Activated CD4-positive, alpha-beta T cell treated with anti-CD3 and anti-CD28 coated beads for 36 hours (primary cell): Measurements from ENCODE around the gene SPOCK1. TPM values are rescaled to one million over a fixed set of nuclear protein-coding genes. Genes with fewer than 3 reads are reported as not detected.

ENCODE experiments used
- ATAC-seq: fragments of 200-7000 bp; cut with Tn5 transposase; one replicate; pipeline ENCODE4 v1.10.0; 2021; ENCODE audit warnings: mild to moderate bottlenecking, moderate library complexity
- CTCF ChIA-PET: fragments of 350-600 bp; sonication (Branson Sonifier 250); formaldehyde crosslinking; loops from one replicate; lab custom pipeline; 2021; ENCODE audit warnings: antibody characterized with exemption; lab: Charles Lee
- POLR2A ChIA-PET: fragments of 350-600 bp; sonication (Branson Sonifier 250); formaldehyde crosslinking; loops from one replicate; lab custom pipeline; 2021; ENCODE audit warnings: antibody characterized with exemption, inconsistent platforms; lab: Charles Lee
- DNase-seq: peaks from one replicate; pipeline ENCODE4 v3.0.0-alpha.2; 2020
- H3K27ac Mint-ChIP-seq: one replicate; pipeline ENCODE4 v1.8.0; 2021; ENCODE audit warnings: mixed read lengths
- H3K27me3 Mint-ChIP-seq: one replicate; pipeline ENCODE4 v1.8.0; 2021; ENCODE audit warnings: mixed read lengths
- H3K36me3 Mint-ChIP-seq: one replicate; pipeline ENCODE4 v1.8.0; 2021; ENCODE audit warnings: low read depth, mixed read lengths
- H3K4me1 Mint-ChIP-seq: one replicate; pipeline ENCODE4 v1.8.0; 2021; ENCODE audit warnings: mixed read lengths
- H3K4me3 Mint-ChIP-seq: one replicate; pipeline ENCODE4 v1.8.0; 2021; ENCODE audit warnings: mild to moderate bottlenecking, moderate library complexity, mixed read lengths
- H3K9me3 Mint-ChIP-seq: one replicate; pipeline ENCODE4 v1.8.0; 2021; ENCODE audit warnings: low read depth, mixed read lengths
- intact Hi-C, 2 experiments: fragments of 100-400 bp; cut with DNase I in 1 of 2; cut with micrococcal nuclease in 1 of 2; formaldehyde crosslinking; loops; one replicate each; pipeline versions ENCODE4 v1.14.2 to v1.15.1; 2022 to 2024; cut with DNase I, micrococcal nuclease
- total RNA-seq, 2 experiments: library from RNA; stranded (reverse); gene quantifications; one replicate each; pipeline ENCODE4 v1.2.3, GENCODE V29; 2021

The SPOCK1 gene
- total RNA-seq, 2 experiments from 2014 or later = not detected

DNA sequence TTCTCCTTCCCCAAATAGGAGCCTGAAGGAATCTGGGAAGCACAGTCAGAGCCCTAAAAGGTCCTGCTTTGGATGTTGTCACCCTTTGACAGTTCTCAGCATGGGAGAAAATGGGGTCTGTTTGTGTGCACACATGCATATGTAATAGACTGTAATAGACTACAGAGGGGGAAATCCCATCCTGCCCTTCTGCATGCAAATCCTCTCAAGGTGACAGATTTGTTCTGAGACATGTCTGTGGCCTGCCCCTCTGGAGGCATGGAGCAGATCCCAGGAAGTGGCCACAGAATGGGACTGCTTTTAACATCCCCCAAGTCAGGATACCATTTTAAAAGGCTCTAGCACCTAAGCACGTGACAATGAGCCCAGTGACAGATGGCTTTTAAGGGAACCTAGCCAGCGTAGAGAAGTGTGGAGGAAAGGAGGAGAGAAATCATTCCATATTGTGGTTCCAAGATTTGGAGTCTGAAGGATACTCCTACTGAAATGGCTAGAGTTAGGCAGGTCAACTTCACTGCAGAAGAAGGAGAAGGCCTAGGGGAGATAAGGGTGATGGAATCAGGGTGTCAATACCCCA lies 483.5 kb downstream of the SPOCK1 start:
- ATAC-seq = no peak
- no peaks in the 10 kb centered on the region for H3K27me3 Mint-ChIP-seq
- no peaks in the 10 kb centered on the region for H3K9me3 Mint-ChIP-seq
- H3K4me1 Mint-ChIP-seq = no peaks in the 10 kb centered on the region
- H3K4me3 Mint-ChIP-seq = no peak overlapping the region
- H3K36me3 Mint-ChIP-seq = no peaks in the 10 kb centered on the region
- DNase-seq = no peak
- POLR2A ChIA-PET = no interaction called here
- intact Hi-C loops = no loop called here
- H3K27ac Mint-ChIP-seq = no peak overlapping the region
- CTCF ChIA-PET = interaction anchor here (0.6 kb wide), 1 partner anchor 58 kb away, joined by 3 read pairs; no protein-coding TSS in a partner anchor

DNA sequence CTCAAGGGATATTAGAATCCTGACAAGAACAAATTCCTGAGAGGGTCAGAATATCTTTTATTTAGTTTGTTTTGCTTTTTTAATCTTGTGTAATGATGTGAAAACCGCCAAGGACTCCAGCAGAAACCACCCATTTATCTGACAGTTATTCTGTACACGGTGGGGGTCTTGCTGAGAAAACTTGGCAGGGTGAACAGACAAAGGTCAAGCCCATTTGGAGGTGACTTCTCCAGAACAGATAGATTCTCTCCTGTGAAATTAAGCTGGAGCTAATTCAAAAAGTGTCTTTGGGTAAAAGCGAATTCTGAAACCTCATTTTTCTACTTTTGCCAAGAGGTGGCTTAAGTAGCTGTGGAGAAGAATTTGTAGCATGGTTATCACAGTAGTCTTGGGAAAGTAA lies 484.4 kb downstream of the SPOCK1 start:
- no peaks in the 10 kb centered on the region for H3K27me3 Mint-ChIP-seq
- H3K4me1 Mint-ChIP-seq = no peaks in the 10 kb centered on the region
- intact Hi-C loops = no loop called here
- DNase-seq (no peak), ATAC-seq (no peak)
- POLR2A ChIA-PET = no interaction called here
- H3K9me3 Mint-ChIP-seq = no peaks in the 10 kb centered on the region
- no peaks in the 10 kb centered on the region for H3K36me3 Mint-ChIP-seq
- no peak overlapping the region for H3K4me3 Mint-ChIP-seq
- CTCF ChIA-PET = no interaction called here
- no peak overlapping the region for H3K27ac Mint-ChIP-seq

DNA sequence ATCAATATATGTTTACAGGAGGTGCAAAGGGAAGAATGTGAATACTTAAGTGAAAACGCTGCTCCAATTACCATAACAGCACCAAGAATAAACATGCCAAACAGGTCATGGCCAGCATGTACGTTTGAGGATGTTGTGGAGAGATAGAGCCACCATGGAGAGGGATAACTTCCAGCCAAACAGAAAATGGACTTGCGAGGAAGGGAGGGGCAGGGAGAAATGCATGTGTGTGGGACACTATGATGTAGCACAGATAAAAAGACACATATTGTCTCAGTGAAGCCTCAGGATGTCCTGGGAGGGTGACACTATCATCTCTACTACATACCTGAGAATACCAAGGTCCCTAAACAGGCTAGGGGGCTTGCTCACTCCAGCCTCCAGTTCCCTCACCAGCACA lies 488.9 kb downstream of the SPOCK1 start:
- CTCF ChIA-PET = no interaction called here
- no peak for DNase-seq

GRCh38 chr5:137004279-137004678 lies 494.8 kb downstream of the SPOCK1 start:
- Mint-ChIP-seq H3K9me3 (peaks cover 3% of the 10 kb centered on the region), H3K27me3 (peaks cover 3% of the 10 kb centered on the region), H3K4me3 (no peak overlapping the region), H3K4me1 (no peaks in the 10 kb centered on the region), H3K36me3 (no peaks in the 10 kb centered on the region), H3K27ac (no peak overlapping the region)
- DNase-seq = no peak
- intact Hi-C loops = no loop called here
- ChIA-PET CTCF (no interaction called here), POLR2A (no interaction called here)
- ATAC-seq = no peak

More for the DNA sequence above, 488.9 kb downstream of the SPOCK1 start:
- Mint-ChIP-seq H3K4me1 (no peaks in the 10 kb centered on the region), H3K9me3 (peaks cover 3% of the 10 kb centered on the region), H3K27me3 (peaks cover 3% of the 10 kb centered on the region), H3K4me3 (no peak overlapping the region), H3K36me3 (no peaks in the 10 kb centered on the region), H3K27ac (no peak overlapping the region)
- POLR2A ChIA-PET = no interaction called here
- ATAC-seq = no peak
- intact Hi-C loops = no loop called here

GRCh38 chr5:137001026-137001569 lies 498.0 kb downstream of the SPOCK1 start:
- H3K27me3 Mint-ChIP-seq = peaks cover 3% of the 10 kb centered on the region
- H3K4me3 Mint-ChIP-seq = no peak overlapping the region
- ChIA-PET POLR2A (no interaction called here), CTCF (no interaction called here)
- H3K36me3 Mint-ChIP-seq = no peaks in the 10 kb centered on the region
- H3K9me3 Mint-ChIP-seq = peaks cover 7% of the 10 kb centered on the region
- DNase-seq = no peak
- ATAC-seq = no peak
- H3K4me1 Mint-ChIP-seq = no peaks in the 10 kb centered on the region
- intact Hi-C loops = no loop called here
- no peak overlapping the region for H3K27ac Mint-ChIP-seq

DNA sequence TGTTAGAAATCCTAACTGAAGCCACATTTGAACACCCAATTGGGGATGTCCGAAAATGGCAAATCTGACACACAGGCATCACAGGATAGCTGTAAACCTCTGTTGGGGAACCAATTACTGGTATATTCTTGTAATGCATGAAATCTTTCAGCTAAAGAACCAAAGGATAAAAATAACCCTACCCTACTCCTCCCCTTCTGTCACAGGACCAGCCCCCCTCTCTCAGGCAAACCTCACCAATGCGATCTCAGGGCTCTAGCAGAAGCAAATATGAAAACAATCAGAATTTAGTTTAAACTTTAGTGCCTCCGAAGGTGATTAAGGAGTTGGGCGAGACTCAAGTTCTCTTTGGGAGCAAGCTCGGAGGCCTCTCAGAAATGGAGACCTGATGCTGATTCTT lies 499.3 kb downstream of the SPOCK1 start:
- intact Hi-C loops = no loop called here
- Mint-ChIP-seq H3K4me1 (no peaks in the 10 kb centered on the region), H3K4me3 (no peak overlapping the region), H3K27me3 (no peaks in the 10 kb centered on the region), H3K36me3 (no peaks in the 10 kb centered on the region), H3K27ac (no peak overlapping the region), H3K9me3 (peaks cover 4% of the 10 kb centered on the region)
- CTCF ChIA-PET = no interaction called here
- DNase-seq (no peak), ATAC-seq (no peak)
- POLR2A ChIA-PET = no interaction called here

- Mint-ChIP-seq H3K9me3 (peaks cover 4% of the 10 kb centered on the region), H3K4me1 (no peaks in the 10 kb centered on the region), H3K36me3 (no peaks in the 10 kb centered on the region), H3K4me3 (no peak overlapping the region), H3K27me3 (no peaks in the 10 kb centered on the region), H3K27ac (no peak overlapping the region)
- no peak for ATAC-seq
- intact Hi-C loops = no loop called here
- ChIA-PET CTCF (no interaction called here), POLR2A (no interaction called here)
- DNase-seq = no peak
Measured at GRCh38 chr5:136998854-136999357, 500.2 kb downstream of the SPOCK1 start.

DNA sequence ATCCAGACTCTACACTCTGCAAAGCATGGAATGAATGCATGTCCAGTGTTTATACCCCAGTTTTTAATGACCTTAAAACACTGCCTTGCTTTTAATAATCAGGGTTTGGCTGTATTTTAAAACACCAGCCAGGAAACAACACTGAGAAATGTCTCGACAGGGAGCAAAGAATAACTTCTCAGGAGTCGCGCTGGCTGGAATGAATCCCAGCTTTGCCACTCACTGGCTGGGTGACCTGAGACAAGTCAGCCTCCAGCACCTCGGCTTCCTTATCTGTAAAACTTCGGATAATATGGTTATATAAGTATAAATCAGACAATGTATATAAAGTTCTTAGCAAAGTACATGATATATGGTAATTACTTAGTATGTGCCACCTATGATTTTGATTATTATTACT lies 505.0 kb downstream of the SPOCK1 start:
- Mint-ChIP-seq H3K36me3 (no peaks in the 10 kb centered on the region), H3K4me1 (no peaks in the 10 kb centered on the region), H3K27ac (no peak overlapping the region), H3K4me3 (no peak overlapping the region), H3K27me3 (no peaks in the 10 kb centered on the region), H3K9me3 (peaks cover 4% of the 10 kb centered on the region)
- ChIA-PET POLR2A (no interaction called here), CTCF (no interaction called here)
- intact Hi-C loops = no loop called here
- DNase-seq = no peak
- no peak for ATAC-seq

DNA sequence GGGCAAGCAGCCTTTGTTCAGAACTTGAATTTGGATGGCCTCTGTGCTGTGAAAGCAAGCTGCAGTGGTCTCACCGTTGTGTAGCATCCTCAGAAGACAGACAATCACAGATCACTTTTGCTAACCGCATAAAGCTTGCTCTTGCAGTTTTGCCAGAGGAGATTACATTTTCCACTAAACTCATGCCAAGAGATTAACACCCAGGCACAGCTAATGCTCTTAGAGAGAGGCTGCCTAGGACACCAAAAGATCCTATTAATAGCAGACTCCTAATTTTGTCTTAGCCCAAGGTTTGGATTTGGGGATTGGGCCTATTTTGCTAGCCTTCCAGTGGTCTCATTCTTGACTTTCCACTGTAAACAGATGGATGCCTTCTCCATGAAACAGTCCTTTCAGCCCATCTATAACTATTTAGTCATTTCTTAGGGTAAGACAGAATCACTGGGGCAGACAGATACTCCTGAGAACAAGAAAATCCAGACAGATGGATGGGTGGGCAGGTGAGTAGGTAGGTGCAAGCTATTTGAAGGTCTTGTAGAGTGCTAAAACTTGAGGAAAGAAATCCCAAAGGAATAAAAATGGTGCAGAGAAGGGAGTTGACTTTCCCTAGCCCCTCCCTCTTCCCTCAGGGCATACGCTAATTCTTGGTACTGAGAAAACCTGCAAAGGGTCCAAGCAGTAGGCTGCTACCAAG lies 506.2 kb downstream of the SPOCK1 start:
- POLR2A ChIA-PET = no interaction called here
- CTCF ChIA-PET = no interaction called here
- Mint-ChIP-seq H3K9me3 (peaks cover 4% of the 10 kb centered on the region), H3K27me3 (no peaks in the 10 kb centered on the region), H3K36me3 (no peaks in the 10 kb centered on the region), H3K4me1 (no peaks in the 10 kb centered on the region), H3K4me3 (no peak overlapping the region), H3K27ac (no peak overlapping the region)
- ATAC-seq (no peak), DNase-seq (no peak)
- intact Hi-C loops = no loop called here

DNA sequence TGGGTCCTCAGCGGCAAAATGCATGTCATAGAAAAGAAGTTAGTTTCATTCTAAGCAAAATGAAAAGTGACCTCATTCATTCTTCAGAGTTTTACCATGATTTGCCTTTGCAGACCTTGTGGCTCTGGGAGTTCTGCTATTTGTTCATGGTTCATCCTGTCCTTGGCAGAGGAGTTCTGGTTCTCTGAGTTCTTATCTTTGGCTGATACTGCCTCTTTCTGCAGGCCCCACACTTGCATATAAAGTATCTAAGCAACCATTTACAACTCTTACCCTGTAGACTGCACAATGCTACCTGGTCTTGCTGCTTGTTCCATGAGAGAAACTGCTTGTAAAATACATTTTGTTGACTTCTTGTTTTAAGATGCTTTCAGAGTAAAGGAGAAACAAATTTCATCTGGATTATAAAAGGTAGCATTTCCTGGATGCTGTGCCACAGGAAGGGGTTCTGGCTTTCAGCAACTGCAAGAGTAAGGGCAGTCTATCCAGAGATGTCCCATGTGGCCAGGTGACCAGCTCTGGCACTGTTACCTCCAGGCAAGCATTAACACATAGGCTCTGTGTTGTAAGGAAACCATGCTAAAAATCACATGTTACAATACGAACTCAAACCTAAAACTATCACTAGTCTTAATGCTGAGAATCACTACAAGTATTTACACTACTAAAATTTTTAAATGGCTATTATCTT lies 513.2 kb downstream of the SPOCK1 start:
- POLR2A ChIA-PET = no interaction called here
- no peak overlapping the region for H3K4me3 Mint-ChIP-seq
- H3K4me1 Mint-ChIP-seq = no peaks in the 10 kb centered on the region
- no peak for ATAC-seq
- peaks cover 2% of the 10 kb centered on the region for H3K27me3 Mint-ChIP-seq
- H3K27ac Mint-ChIP-seq = no peak overlapping the region
- intact Hi-C loops = no loop called here
- DNase-seq = no peak
- no peaks in the 10 kb centered on the region for H3K36me3 Mint-ChIP-seq
- no peaks in the 10 kb centered on the region for H3K9me3 Mint-ChIP-seq
- CTCF ChIA-PET = no interaction called here

GRCh38 chr5:136984772-136985446 lies 514.2 kb downstream of the SPOCK1 start:
- H3K27ac Mint-ChIP-seq = no peak overlapping the region
- H3K4me3 Mint-ChIP-seq = no peak overlapping the region
- ChIA-PET CTCF (no interaction called here), POLR2A (no interaction called here)
- H3K4me1 Mint-ChIP-seq = no peaks in the 10 kb centered on the region
- H3K9me3 Mint-ChIP-seq = no peaks in the 10 kb centered on the region
- DNase-seq (no peak), ATAC-seq (no peak)
- peaks cover 2% of the 10 kb centered on the region for H3K27me3 Mint-ChIP-seq
- intact Hi-C loops = no loop called here
- no peaks in the 10 kb centered on the region for H3K36me3 Mint-ChIP-seq
